ENCODE measurements around the gene KSR2. TPM values are rescaled to one million over a fixed set of nuclear protein-coding genes. Genes with fewer than 3 reads are reported as not detected.

KSR2 gene
- total RNA-seq, 4 donors from 2014 or later, result 0.02 to 0.10 TPM; not detected in 2

- DNase-seq (no peak), ATAC-seq (peak in 1 of 2 donors; percentile 26)
- Histone ChIP-seq H3K9me3 (peaks cover 0 to 6% (median 0%) of the 10 kb centered on the region in 3 donors), H3K4me1 (no peaks in the 10 kb centered on the region), H3K36me3 (no peaks in the 10 kb centered on the region), H3K27me3 (no peaks in the 10 kb centered on the region), H3K4me3 (no peak overlapping the region), H3K27ac (no peak overlapping the region)
- no peak for TF ChIP-seq POLR2A (IDR thresholded peaks at IDR 0.05)
- TF ChIP-seq, protein P1, sequence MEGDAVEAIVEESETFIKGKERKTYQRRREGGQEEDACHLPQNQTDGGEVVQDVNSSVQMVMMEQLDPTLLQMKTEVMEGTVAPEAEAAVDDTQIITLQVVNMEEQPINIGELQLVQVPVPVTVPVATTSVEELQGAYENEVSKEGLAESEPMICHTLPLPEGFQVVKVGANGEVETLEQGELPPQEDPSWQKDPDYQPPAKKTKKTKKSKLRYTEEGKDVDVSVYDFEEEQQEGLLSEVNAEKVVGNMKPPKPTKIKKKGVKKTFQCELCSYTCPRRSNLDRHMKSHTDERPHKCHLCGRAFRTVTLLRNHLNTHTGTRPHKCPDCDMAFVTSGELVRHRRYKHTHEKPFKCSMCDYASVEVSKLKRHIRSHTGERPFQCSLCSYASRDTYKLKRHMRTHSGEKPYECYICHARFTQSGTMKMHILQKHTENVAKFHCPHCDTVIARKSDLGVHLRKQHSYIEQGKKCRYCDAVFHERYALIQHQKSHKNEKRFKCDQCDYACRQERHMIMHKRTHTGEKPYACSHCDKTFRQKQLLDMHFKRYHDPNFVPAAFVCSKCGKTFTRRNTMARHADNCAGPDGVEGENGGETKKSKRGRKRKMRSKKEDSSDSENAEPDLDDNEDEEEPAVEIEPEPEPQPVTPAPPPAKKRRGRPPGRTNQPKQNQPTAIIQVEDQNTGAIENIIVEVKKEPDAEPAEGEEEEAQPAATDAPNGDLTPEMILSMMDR (IDR thresholded peaks at IDR 0.05 in 4 of 5, conservative IDR thresholded peaks at IDR 0.05 in 1 of 5), result no peak
- in situ Hi-C loops (cut with MboI; ENCODE audit: low sequenced_read_pairs in 4 of 4) (no loop called here), intact Hi-C loops (cut with DNase I; ENCODE audit: low total_unique reads) (no loop called here)
Observed at GRCh38 chr12:117466677-117467362, 502.0 kb downstream of the KSR2 start.

- Histone ChIP-seq H3K4me1 (peaks cover 0 to 14% of the 10 kb centered on the region in 2 donors), H3K36me3 (no peaks in the 10 kb centered on the region), H3K4me3 (no peak overlapping the region), H3K27ac (no peak overlapping the region), H3K9me3 (no peaks in the 10 kb centered on the region), H3K27me3 (no peaks in the 10 kb centered on the region)
- TF ChIP-seq, protein P1 (IDR thresholded peaks at IDR 0.05 in 4 of 5, conservative IDR thresholded peaks at IDR 0.05 in 1 of 5), result no peak
- no peak for TF ChIP-seq POLR2A (IDR thresholded peaks at IDR 0.05)
- ATAC-seq (no peak), DNase-seq (no peak)
- intact Hi-C loops (cut with DNase I; ENCODE audit: low total_unique reads), result no loop called here
- in situ Hi-C loops (cut with MboI; ENCODE audit: low sequenced_read_pairs in 4 of 4), result no loop called here
Observed at GRCh38 chr12:117461732-117462131, 507.1 kb downstream of the KSR2 start.

DNA sequence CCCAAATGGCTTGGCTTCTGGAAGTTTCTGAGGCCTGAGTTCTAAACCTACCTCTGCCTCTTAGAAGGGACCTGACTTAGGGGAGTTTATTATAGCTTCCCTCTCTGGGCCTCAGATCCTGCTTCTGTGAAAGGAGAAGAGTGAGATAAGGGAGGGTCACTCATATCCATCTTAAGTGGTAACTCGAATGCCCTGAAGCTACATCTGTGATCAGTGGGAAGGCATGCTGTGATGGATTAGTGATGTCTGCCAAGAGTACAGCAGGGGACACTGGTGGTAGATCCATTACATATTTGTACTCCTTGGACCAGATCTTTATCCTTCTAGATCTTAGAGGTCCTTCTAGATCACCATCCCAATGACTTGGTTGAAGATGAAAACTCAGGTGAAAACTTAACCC, 509.6 kb downstream of the KSR2 start:
- no peak for TF ChIP-seq POLR2A (IDR thresholded peaks at IDR 0.05)
- TF ChIP-seq, protein P1 (IDR thresholded peaks at IDR 0.05 in 4 of 5, conservative IDR thresholded peaks at IDR 0.05 in 1 of 5), result no peak
- H3K36me3 ChIP-seq, result no peaks in the 10 kb centered on the region
- H3K27me3 ChIP-seq, result no peaks in the 10 kb centered on the region
- intact Hi-C loops (cut with DNase I; ENCODE audit: low total_unique reads) (no loop called here), in situ Hi-C loops (cut with MboI; ENCODE audit: low sequenced_read_pairs in 4 of 4) (no loop called here)
- DNase-seq, result no peak
- H3K9me3 ChIP-seq, result no peaks in the 10 kb centered on the region
- H3K27ac ChIP-seq, result no peak overlapping the region
- H3K4me1 ChIP-seq, result peaks cover 0 to 14% of the 10 kb centered on the region in 2 donors
- ATAC-seq, result no peak
- no peak overlapping the region for H3K4me3 ChIP-seq

DNA sequence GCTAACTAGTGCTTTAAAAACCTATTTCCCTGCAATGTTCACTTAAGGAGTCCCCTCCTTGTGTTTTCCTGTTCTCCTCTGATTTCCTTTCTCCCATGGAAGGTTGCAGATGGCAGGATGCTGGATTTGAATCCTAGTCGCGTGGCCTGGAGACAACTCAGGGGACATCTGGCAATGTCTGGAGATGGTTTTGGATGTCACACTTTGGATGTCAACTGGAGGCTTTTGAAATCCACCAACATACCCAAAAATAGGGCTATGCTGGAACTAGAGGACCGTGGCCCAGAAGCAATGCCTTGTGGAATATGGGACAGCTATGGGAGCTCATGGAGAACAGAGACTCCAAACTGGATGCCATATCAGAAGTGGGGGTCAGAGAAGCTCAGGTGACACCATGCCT, 511.6 kb downstream of the KSR2 start:
- no peaks in the 10 kb centered on the region for H3K9me3 ChIP-seq
- H3K4me3 ChIP-seq, result no peak overlapping the region
- peak in 1 of 2 donors; percentile 58 for DNase-seq
- peaks cover 0 to 14% of the 10 kb centered on the region in 2 donors for H3K4me1 ChIP-seq
- no peaks in the 10 kb centered on the region for H3K36me3 ChIP-seq
- intact Hi-C loops (cut with DNase I; ENCODE audit: low total_unique reads), result no loop called here
- ATAC-seq, result peak; percentile 86 to 89
- in situ Hi-C loops (cut with MboI; ENCODE audit: low sequenced_read_pairs in 4 of 4), result no loop called here
- peak overlapping the region in 3 of 4 donors; percentile 20 to 57 (median 26) for H3K27ac ChIP-seq
- TF ChIP-seq POLR2A (IDR thresholded peaks at IDR 0.05), result no peak
- TF ChIP-seq, protein P1 (IDR thresholded peaks at IDR 0.05 in 4 of 5, conservative IDR thresholded peaks at IDR 0.05 in 1 of 5), result no peak
- H3K27me3 ChIP-seq, result no peaks in the 10 kb centered on the region

Data from gastrocnemius medialis (tissue), 4 donors.